Femur (tissue), 1 donor: Measurements from ENCODE around the gene VDAC1.
"Not testable (repeated sequence)": the region's sequence is repeated elsewhere in the genome, so short reads cannot be mapped to it uniquely, and the experiment has no call there.

Experiments
- DNase-seq: peaks from one replicate; pipeline ENCODE4 v3.0.0-alpha.2; 2017

Gene VDAC1

GRCh38 chr5:133963493-133964128 is 41.2 kb downstream of the VDAC1 start:
- DNase-seq = no peak

GRCh38 chr5:133962801-133963476 is 41.8 kb downstream of the VDAC1 start:
- no peak for DNase-seq

GRCh38 chr5:133962131-133962530 is 42.6 kb downstream of the VDAC1 start:
- DNase-seq = no peak

GRCh38 chr5:133959643-133960042 is 45.1 kb downstream of the VDAC1 start:
- no peak for DNase-seq

GRCh38 chr5:133957591-133957990 is 47.2 kb downstream of the VDAC1 start:
- DNase-seq = no peak

- no peak for DNase-seq
These were observed 47.7 kb downstream of the VDAC1 start for GRCh38 chr5:133957080-133957479.

GRCh38 chr5:133956196-133956595 is 48.6 kb downstream of the VDAC1 start:
- DNase-seq = not testable (repeated sequence)

DNA sequence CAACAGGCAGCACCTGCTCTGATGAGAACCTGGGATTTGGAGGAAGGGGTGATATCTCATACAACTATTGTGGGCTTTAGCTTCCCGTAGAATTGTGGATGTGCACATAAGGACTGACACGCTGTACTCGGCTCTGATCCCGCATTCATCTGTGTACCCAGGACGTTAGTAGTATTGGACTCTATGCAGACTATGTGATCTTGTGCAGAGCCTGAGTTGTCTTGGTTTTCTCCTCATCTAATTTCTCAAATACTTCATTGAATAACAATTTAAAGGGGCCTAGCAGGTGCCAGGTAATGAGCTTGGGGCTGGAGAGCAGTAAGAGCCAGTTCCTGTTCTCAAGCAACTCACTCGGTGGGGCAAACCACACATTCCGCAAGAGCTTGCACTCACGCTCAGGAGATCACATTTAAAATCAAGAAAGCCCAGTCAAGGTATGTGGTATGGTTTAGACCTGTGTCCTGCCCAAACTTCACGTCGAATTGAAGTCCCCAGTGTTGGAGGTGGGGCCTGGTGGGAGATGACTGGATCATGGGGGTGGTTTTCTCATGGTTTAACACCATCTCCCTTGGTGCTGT is 51.1 kb downstream of the VDAC1 start:
- DNase-seq = no peak

DNA sequence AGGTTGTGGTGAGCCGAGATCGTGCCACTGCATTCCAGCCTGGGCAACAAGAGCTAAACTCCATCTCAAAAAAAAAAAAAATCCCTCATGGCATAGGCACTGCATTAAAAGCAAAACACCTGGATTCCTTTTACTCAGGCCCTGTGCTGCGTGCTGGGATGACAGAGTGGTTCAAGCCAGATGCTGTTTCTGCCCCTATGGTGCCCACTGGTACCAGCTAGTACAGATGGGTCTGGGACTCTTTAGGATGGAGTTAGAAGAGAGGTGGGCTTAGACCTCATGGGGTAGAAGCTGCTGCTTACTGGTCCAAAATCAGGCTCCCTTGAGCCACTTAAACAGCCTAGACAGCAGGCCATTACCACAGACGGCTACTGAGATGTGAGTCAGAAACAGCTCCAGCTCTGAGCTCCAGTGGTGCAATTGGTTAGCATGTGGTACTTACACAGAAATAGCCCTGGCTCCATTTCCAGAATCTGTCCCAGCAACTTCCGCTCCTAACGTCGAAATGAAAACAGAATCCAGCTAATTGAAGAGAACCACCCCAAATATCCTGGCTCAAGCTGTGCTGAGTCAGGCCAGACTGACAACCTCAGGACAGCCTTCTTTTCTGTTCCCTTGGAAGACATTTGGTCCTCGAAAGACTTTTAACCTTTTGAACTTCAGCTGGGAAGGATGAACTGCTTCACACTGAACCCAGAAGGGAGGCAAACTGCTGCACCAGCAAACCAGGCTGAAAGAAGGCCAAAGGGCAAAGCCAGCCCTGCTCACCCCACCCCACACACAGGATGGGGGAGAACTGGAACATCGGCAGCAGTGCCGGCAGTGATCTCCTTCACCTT is 51.8 kb downstream of the VDAC1 start:
- DNase-seq = no peak

- no peak for DNase-seq
These were observed 53.8 kb downstream of the VDAC1 start for GRCh38 chr5:133950821-133951612.

- DNase-seq = no peak
These were observed 56.1 kb downstream of the VDAC1 start for GRCh38 chr5:133948721-133949120.

DNA sequence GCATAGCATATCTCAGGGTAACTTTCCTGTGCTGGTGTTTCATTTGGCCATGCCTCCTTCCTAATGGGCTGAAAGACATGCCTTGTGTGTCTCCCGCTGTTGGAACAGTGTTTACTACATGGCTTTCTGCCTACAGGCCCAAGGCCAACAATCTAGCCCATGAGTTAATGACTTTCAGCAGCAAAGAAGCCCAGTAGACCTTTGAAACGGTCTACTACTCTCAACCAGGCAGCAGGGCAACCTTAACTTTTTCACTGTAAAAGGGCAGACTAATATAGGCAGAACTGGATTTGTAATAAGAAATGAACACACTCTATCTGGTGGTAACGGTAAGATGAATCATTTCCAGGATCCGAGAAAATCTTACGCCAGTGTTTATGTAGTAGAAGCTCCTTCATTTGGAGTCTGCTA is 57.3 kb downstream of the VDAC1 start:
- peak; percentile 72 for DNase-seq

- DNase-seq = no peak
These were observed 59.2 kb downstream of the VDAC1 start for GRCh38 chr5:133945568-133945967.

DNA sequence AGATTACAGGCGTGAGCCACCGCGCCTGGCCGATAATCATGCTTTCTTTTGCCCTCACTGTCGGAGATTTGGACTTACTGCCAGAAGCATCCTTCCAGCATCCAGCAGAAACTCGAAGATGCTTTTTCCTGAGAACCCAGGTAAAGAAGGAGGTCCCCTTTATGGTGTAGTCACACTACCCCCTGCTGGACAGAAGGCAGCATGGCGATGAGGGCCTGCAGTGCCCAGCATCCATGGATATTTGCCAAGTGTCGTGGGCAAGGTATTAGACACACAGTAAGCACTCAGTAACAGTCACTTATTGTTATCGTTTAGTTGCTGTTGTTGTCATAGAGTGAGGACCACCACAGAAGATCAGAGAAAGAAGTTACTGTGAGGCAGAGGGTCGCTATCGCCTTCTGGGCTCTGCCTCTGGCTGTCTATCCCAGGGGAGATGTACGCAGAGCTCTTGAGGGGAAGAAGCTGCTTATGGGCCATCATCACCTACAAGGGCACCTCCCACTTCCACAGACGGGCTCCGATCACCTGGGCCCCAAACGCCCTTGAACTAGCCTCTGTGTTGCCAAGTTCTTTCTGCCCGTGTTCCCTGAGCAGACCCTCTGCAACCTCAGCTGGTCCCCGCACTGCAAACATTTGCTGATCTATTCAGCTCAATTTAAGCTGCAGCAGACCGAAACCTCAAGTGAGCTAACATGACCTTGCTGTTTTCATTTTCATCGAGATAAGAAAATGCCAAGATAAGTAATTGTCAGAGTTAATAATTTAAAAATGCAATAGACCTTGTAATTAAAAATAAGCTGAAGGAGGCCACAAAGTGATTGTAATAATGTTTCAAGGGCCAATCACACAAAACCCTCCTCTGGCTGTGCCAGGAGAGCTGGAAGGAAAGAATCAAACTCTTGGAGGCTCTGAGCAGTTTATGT is 60.3 kb downstream of the VDAC1 start:
- peak; percentile 61 for DNase-seq

- no peak for DNase-seq
These were observed 61.3 kb downstream of the VDAC1 start for GRCh38 chr5:133943475-133943817.

DNA sequence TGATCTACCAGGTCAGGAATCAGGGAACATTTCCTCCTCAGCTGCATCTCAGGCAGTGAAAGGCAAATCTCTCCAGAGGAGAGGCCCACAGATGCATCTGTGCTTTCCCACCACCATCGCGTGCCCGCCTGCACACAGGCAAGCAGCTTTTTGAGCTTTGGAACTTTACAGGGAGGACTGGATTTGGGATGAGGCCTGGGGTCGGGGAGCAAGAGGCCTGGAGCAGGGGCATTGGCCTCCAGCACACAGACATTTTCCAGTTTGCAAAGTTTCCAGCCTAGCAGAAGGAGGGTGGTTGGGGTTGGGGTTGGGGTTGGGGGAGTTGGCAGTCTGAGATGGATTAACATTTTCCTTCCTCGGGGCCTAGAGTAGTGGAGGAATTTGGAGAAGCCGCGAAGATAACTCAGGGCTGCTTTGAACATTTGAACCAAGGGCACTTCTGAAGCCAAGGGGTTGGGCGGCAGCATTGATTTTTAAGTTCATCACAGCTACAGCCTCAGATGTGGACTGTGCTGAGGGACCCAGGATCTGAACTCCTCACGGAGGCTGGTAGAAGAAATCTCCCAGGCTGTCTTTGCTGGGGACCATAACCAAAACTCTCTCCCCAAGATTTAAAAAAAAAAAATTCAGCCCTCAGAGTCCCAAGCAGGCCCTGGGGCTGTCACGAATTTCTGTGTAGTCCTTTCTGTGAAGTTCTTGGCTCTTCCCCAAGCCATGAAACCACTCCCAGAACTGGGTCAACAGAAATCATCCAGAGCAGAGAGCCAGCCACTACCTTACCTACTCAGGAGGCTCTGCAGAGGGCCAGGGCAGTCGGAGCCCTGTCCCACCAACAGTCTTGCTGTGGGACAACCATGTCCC is 61.9 kb downstream of the VDAC1 start:
- DNase-seq = no peak

GRCh38 chr5:133941456-133942196 is 63.1 kb downstream of the VDAC1 start:
- DNase-seq = no peak

GRCh38 chr5:133939668-133940067 is 65.1 kb downstream of the VDAC1 start:
- DNase-seq = no peak

DNA sequence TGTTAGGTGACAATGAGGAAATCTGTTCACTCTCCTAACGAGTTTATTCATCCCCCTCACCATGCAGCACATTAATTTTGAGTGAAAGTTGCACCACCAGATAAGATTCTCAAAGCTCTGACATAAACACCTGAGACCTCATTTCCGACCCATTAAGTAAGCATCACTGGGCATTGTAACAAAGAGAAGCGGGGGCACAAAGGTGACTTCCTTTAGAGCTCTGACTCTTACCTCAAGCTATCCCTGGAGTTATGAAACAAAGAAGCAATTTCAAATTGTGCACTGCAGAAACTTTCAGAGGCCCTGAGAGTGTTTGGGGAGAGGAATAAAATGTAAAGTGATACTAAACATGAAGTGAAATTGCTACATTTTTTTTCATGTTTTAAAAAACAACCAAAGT is 65.8 kb downstream of the VDAC1 start:
- no peak for DNase-seq
